Rectal smooth muscle tissue (tissue), 1 donor: ENCODE results near the gene CEACAM16.
"Not testable (repeated sequence)": the region's sequence is repeated elsewhere in the genome, so short reads cannot be mapped to it uniquely, and the experiment has no call there.

Source experiments
- H3K27ac ChIP-seq: one replicate; pipeline ENCODE4 v1.7.0; 2013; ENCODE audit warnings: low read depth, low read length, inconsistent platforms
- H3K27me3 ChIP-seq: one replicate; pipeline ENCODE4 v1.7.0; 2013; ENCODE audit warnings: low read length; ENCODE audit not compliant: control insufficient read depth, insufficient read depth
- H3K36me3 ChIP-seq: one replicate; pipeline ENCODE4 v1.7.0; 2013; ENCODE audit warnings: low read length; ENCODE audit not compliant: control insufficient read depth, insufficient read depth
- H3K4me1 ChIP-seq: one replicate; pipeline ENCODE4 v1.7.0; 2013; ENCODE audit warnings: low read length; ENCODE audit not compliant: control insufficient read depth, insufficient read depth
- H3K4me3 ChIP-seq: one replicate; pipeline ENCODE4 v1.7.0; 2013; ENCODE audit warnings: low read length
- H3K9ac ChIP-seq: one replicate; pipeline ENCODE4 v1.7.0; 2013; ENCODE audit warnings: low read length

CEACAM16 gene

GRCh38 chr19:44683434-44684210 is 15.3 kb upstream of the CEACAM16 start:
- H3K27me3 ChIP-seq = no peaks in the 10 kb centered on the region
- H3K4me3 ChIP-seq = no peak overlapping the region
- peaks cover 3% of the 10 kb centered on the region for H3K36me3 ChIP-seq
- no peak overlapping the region for H3K9ac ChIP-seq
- no peak overlapping the region for H3K27ac ChIP-seq
- no peaks in the 10 kb centered on the region for H3K4me1 ChIP-seq

- not testable (repeated sequence) for H3K27me3 ChIP-seq, H3K36me3 ChIP-seq, H3K9ac ChIP-seq, H3K4me3 ChIP-seq, H3K4me1 ChIP-seq, H3K27ac ChIP-seq
These were observed 14.6 kb upstream of the CEACAM16 start for GRCh38 chr19:44684396-44684795.

GRCh38 chr19:44684892-44685863 is 13.8 kb upstream of the CEACAM16 start:
- H3K4me1 ChIP-seq = no peaks in the 10 kb centered on the region
- no peak overlapping the region for H3K9ac ChIP-seq
- H3K27ac ChIP-seq = no peak overlapping the region
- H3K27me3 ChIP-seq = no peaks in the 10 kb centered on the region
- no peak overlapping the region for H3K4me3 ChIP-seq
- H3K36me3 ChIP-seq = peaks cover 3% of the 10 kb centered on the region

- no peak overlapping the region for H3K4me3 ChIP-seq
- H3K27ac ChIP-seq = no peak overlapping the region
- no peaks in the 10 kb centered on the region for H3K36me3 ChIP-seq
- H3K9ac ChIP-seq = no peak overlapping the region
- H3K4me1 ChIP-seq = no peaks in the 10 kb centered on the region
- no peaks in the 10 kb centered on the region for H3K27me3 ChIP-seq
These were observed 13.1 kb upstream of the CEACAM16 start for GRCh38 chr19:44685877-44686276.

- H3K36me3 ChIP-seq = no peaks in the 10 kb centered on the region
- no peak overlapping the region for H3K9ac ChIP-seq
- no peaks in the 10 kb centered on the region for H3K27me3 ChIP-seq
- H3K4me1 ChIP-seq = no peaks in the 10 kb centered on the region
- H3K4me3 ChIP-seq = no peak overlapping the region
- H3K27ac ChIP-seq = no peak overlapping the region
These were observed 12.1 kb upstream of the CEACAM16 start for GRCh38 chr19:44686896-44687295.

- no peaks in the 10 kb centered on the region for H3K4me1 ChIP-seq
- H3K27me3 ChIP-seq = no peaks in the 10 kb centered on the region
- no peak overlapping the region for H3K9ac ChIP-seq
- H3K36me3 ChIP-seq = no peaks in the 10 kb centered on the region
- no peak overlapping the region for H3K4me3 ChIP-seq
- no peak overlapping the region for H3K27ac ChIP-seq
These were observed 11.1 kb upstream of the CEACAM16 start for GRCh38 chr19:44687888-44688287.

- Histone ChIP-seq H3K4me1 (no peaks in the 10 kb centered on the region), H3K4me3 (no peak overlapping the region), H3K9ac (no peak overlapping the region), H3K27ac (no peak overlapping the region), H3K27me3 (no peaks in the 10 kb centered on the region), H3K36me3 (no peaks in the 10 kb centered on the region)
These were observed 9.4 kb upstream of the CEACAM16 start for GRCh38 chr19:44689290-44690130.

GRCh38 chr19:44690131-44690440 is 8.9 kb upstream of the CEACAM16 start:
- H3K9ac ChIP-seq = no peak overlapping the region
- H3K4me1 ChIP-seq = no peaks in the 10 kb centered on the region
- H3K4me3 ChIP-seq = no peak overlapping the region
- H3K36me3 ChIP-seq = no peaks in the 10 kb centered on the region
- no peaks in the 10 kb centered on the region for H3K27me3 ChIP-seq
- no peak overlapping the region for H3K27ac ChIP-seq

GRCh38 chr19:44692379-44692721 is 6.6 kb upstream of the CEACAM16 start:
- Histone ChIP-seq H3K36me3 (no peaks in the 10 kb centered on the region), H3K27me3 (no peaks in the 10 kb centered on the region), H3K4me3 (no peak overlapping the region), H3K4me1 (no peaks in the 10 kb centered on the region), H3K9ac (no peak overlapping the region), H3K27ac (no peak overlapping the region)

- no peaks in the 10 kb centered on the region for H3K27me3 ChIP-seq
- no peak overlapping the region for H3K9ac ChIP-seq
- no peak overlapping the region for H3K4me3 ChIP-seq
- no peaks in the 10 kb centered on the region for H3K4me1 ChIP-seq
- no peaks in the 10 kb centered on the region for H3K36me3 ChIP-seq
- H3K27ac ChIP-seq = no peak overlapping the region
These were observed 4.8 kb upstream of the CEACAM16 start for GRCh38 chr19:44694184-44694579.

- H3K4me1 ChIP-seq = no peaks in the 10 kb centered on the region
- no peak overlapping the region for H3K27ac ChIP-seq
- no peak overlapping the region for H3K4me3 ChIP-seq
- no peaks in the 10 kb centered on the region for H3K36me3 ChIP-seq
- no peak overlapping the region for H3K9ac ChIP-seq
- no peaks in the 10 kb centered on the region for H3K27me3 ChIP-seq
These were observed 1.8 kb upstream of the CEACAM16 start for GRCh38 chr19:44696939-44697669.

- no peaks in the 10 kb centered on the region for H3K27me3 ChIP-seq
- no peaks in the 10 kb centered on the region for H3K36me3 ChIP-seq
- H3K9ac ChIP-seq = no peak overlapping the region
- no peak overlapping the region for H3K4me3 ChIP-seq
- no peaks in the 10 kb centered on the region for H3K4me1 ChIP-seq
- H3K27ac ChIP-seq = no peak overlapping the region
These were observed 1.3 kb upstream of the CEACAM16 start for GRCh38 chr19:44697670-44698034.
